Activated CD4-positive, CD25-positive, alpha-beta regulatory T cell treated with anti-CD3 and anti-CD28 coated beads, Interleukin-2, amount 50 U/mL, for 16 hours (primary cell): ENCODE measurements around the gene ASIC3.

ENCODE experiments used
- DNase-seq: peaks from one replicate; pipeline ENCODE4 v3.0.0-alpha.2; 2020; ENCODE audit warnings: low read depth, low spot score

ASIC3 gene

GRCh38 chr7:151085691-151086620, 37.6 kb downstream of the ASIC3 start, which contains the start of gene AGAP3:
TSS of gene AGAP3 (plus strand) at chr7:151086475. CDS start at chr7:151086742, 267 bp downstream.
- DNase-seq, result no peak

- DNase-seq, result no peak
These were observed 38.5 kb downstream of the ASIC3 start for GRCh38 chr7:151086802-151087244.

GRCh38 chr7:151087245-151088018, 39.1 kb downstream of the ASIC3 start:
- no peak for DNase-seq

- no peak for DNase-seq
These were observed 39.9 kb downstream of the ASIC3 start for GRCh38 chr7:151088019-151088855.

GRCh38 chr7:151088856-151089699, 40.7 kb downstream of the ASIC3 start:
- DNase-seq, result no peak

- no peak for DNase-seq
These were observed 41.8 kb downstream of the ASIC3 start for GRCh38 chr7:151089893-151090730.

GRCh38 chr7:151091003-151091402, 42.7 kb downstream of the ASIC3 start:
- DNase-seq, result no peak

- DNase-seq, result no peak
These were observed 43.1 kb downstream of the ASIC3 start for GRCh38 chr7:151091431-151091830.

GRCh38 chr7:151091988-151092387, 43.7 kb downstream of the ASIC3 start:
- no peak for DNase-seq

- DNase-seq, result no peak
These were observed 45.4 kb downstream of the ASIC3 start for GRCh38 chr7:151093748-151094147.

- no peak for DNase-seq
These were observed 46.3 kb downstream of the ASIC3 start for GRCh38 chr7:151094675-151095074.

- DNase-seq, result no peak
These were observed 46.9 kb downstream of the ASIC3 start for GRCh38 chr7:151095123-151095797.

- DNase-seq, result no peak
These were observed 47.6 kb downstream of the ASIC3 start for GRCh38 chr7:151095828-151096475.

- no peak for DNase-seq
These were observed 51.3 kb downstream of the ASIC3 start for GRCh38 chr7:151099486-151100211.

GRCh38 chr7:151100921-151101320, 52.6 kb downstream of the ASIC3 start:
- DNase-seq, result no peak

GRCh38 chr7:151101621-151102396, 53.5 kb downstream of the ASIC3 start:
- DNase-seq, result no peak
